ENCODE data around the gene GNE. TPM values are rescaled to one million over a fixed set of nuclear protein-coding genes. Genes with fewer than 3 reads are reported as not detected.
"Not testable (repeated sequence)": the region's sequence is repeated elsewhere in the genome, so short reads cannot be mapped to it uniquely, and the experiment has no call there.

GNE gene
- total RNA-seq, 1 experiment from 2014 or later, result 10.9 TPM

GRCh38 chr9:36177571-36177970 lies 80.7 kb downstream of the GNE start:
- Histone ChIP-seq H3K9me3 (ENCODE audit: low read length) (no peaks in the 10 kb centered on the region), H3K79me2 (ENCODE audit: low read length) (no peaks in the 10 kb centered on the region), H3K4me1 (ENCODE audit: insufficient read depth, low read length) (no peaks in the 10 kb centered on the region), H3K27ac (ENCODE audit: low read length) (no peak overlapping the region), H2AFZ (ENCODE audit: low read length) (no peak overlapping the region), H3K4me3 (ENCODE audit: low read length) (no peak overlapping the region), H3F3A (ENCODE audit: low read length, unreplicated experiment) (no peaks in the 10 kb centered on the region), H3K9ac (ENCODE audit: low read length) (no peak overlapping the region), H3K4me2 (ENCODE audit: low read length) (no peak overlapping the region), H4K20me1 (ENCODE audit: low read length) (no peaks in the 10 kb centered on the region), H3K36me3 (ENCODE audit: low read depth, low read length) (no peaks in the 10 kb centered on the region), H3K27me3 (ENCODE audit: low read length) (no peaks in the 10 kb centered on the region), H3K9me2 (replicated peaks; ENCODE audit: low read length) (no peaks in the 10 kb centered on the region)
- ChIA-PET CTCF (no interaction called here), POLR2A (ENCODE audit: unreplicated experiment) (no interaction called here)
- no peak for TF ChIP-seq EZH2phosphoT487 (IDR thresholded peaks at IDR 0.05; ENCODE audit: borderline replicate concordance, low read length)
- no peak for DNase-seq
- no peak for ATAC-seq
- intact Hi-C loops (cut with micrococcal nuclease), result no loop called here
- no TSS peak for BruUV-seq (replicated peaks)

GRCh38 chr9:36176496-36176895 lies 81.8 kb downstream of the GNE start:
- intact Hi-C loops (cut with micrococcal nuclease); H3K27ac ChIP-seq (ENCODE audit: low read length); CTCF ChIA-PET; H3K4me1 ChIP-seq (ENCODE audit: insufficient read depth, low read length); H3K9ac ChIP-seq (ENCODE audit: low read length); POLR2A ChIA-PET (ENCODE audit: unreplicated experiment); ATAC-seq; H3F3A ChIP-seq (ENCODE audit: low read length, unreplicated experiment); H3K9me2 ChIP-seq (replicated peaks; ENCODE audit: low read length); DNase-seq; BruUV-seq (replicated peaks); H3K4me2 ChIP-seq (ENCODE audit: low read length); H4K20me1 ChIP-seq (ENCODE audit: low read length); H3K27me3 ChIP-seq (ENCODE audit: low read length); H2AFZ ChIP-seq (ENCODE audit: low read length); H3K9me3 ChIP-seq (ENCODE audit: low read length); H3K79me2 ChIP-seq (ENCODE audit: low read length); H3K4me3 ChIP-seq (ENCODE audit: low read length); H3K36me3 ChIP-seq (ENCODE audit: low read depth, low read length): not testable (repeated sequence)

- CTCF ChIA-PET; H3K4me3 ChIP-seq (ENCODE audit: low read length); H3K9ac ChIP-seq (ENCODE audit: low read length); DNase-seq; H3K9me2 ChIP-seq (replicated peaks; ENCODE audit: low read length); intact Hi-C loops (cut with micrococcal nuclease); H3K4me2 ChIP-seq (ENCODE audit: low read length); H3K4me1 ChIP-seq (ENCODE audit: insufficient read depth, low read length); ATAC-seq; H2AFZ ChIP-seq (ENCODE audit: low read length); BruUV-seq (replicated peaks); POLR2A ChIA-PET (ENCODE audit: unreplicated experiment); H3K27ac ChIP-seq (ENCODE audit: low read length); H3K9me3 ChIP-seq (ENCODE audit: low read length); H3F3A ChIP-seq (ENCODE audit: low read length, unreplicated experiment); H3K27me3 ChIP-seq (ENCODE audit: low read length); H4K20me1 ChIP-seq (ENCODE audit: low read length); H3K79me2 ChIP-seq (ENCODE audit: low read length); H3K36me3 ChIP-seq (ENCODE audit: low read depth, low read length): not testable (repeated sequence)
Measured at GRCh38 chr9:36175209-36175608, 83.0 kb downstream of the GNE start.

- ChIA-PET POLR2A (ENCODE audit: unreplicated experiment) (no interaction called here), CTCF (no interaction called here)
- Histone ChIP-seq H3K4me1 (ENCODE audit: insufficient read depth, low read length) (no peaks in the 10 kb centered on the region), H3K9me3 (ENCODE audit: low read length) (no peaks in the 10 kb centered on the region), H3K4me3 (ENCODE audit: low read length) (no peak overlapping the region), H2AFZ (ENCODE audit: low read length) (no peak overlapping the region), H3F3A (ENCODE audit: low read length, unreplicated experiment) (no peaks in the 10 kb centered on the region), H3K36me3 (ENCODE audit: low read depth, low read length) (no peaks in the 10 kb centered on the region), H4K20me1 (ENCODE audit: low read length) (no peaks in the 10 kb centered on the region), H3K27ac (ENCODE audit: low read length) (no peak overlapping the region), H3K9ac (ENCODE audit: low read length) (no peak overlapping the region), H3K4me2 (ENCODE audit: low read length) (no peak overlapping the region), H3K9me2 (replicated peaks; ENCODE audit: low read length) (no peaks in the 10 kb centered on the region), H3K27me3 (ENCODE audit: low read length) (no peaks in the 10 kb centered on the region), H3K79me2 (ENCODE audit: low read length) (no peaks in the 10 kb centered on the region)
- intact Hi-C loops (cut with micrococcal nuclease), result no loop called here
- BruUV-seq (replicated peaks), result no TSS peak
- no peak for TF ChIP-seq CTCF (conservative IDR thresholded peaks at IDR 0.05; ENCODE audit: low read depth, low read length)
- no peak for TF ChIP-seq EZH2phosphoT487 (IDR thresholded peaks at IDR 0.05; ENCODE audit: borderline replicate concordance, low read length)
- no peak for ATAC-seq
- no peak for DNase-seq
Measured at GRCh38 chr9:36174731-36175130, 83.5 kb downstream of the GNE start.

Measured in PC-3 (cell line).